Left colon (tissue), 2 donors: ENCODE data around the gene PLAGL2. TPM values are rescaled to one million over a fixed set of nuclear protein-coding genes. Genes with fewer than 3 reads are reported as not detected.
A peak's percentile ranks its signal among the peaks of the same experiment; 100 is the strongest.
"Not testable (repeated sequence)": the region's sequence is repeated elsewhere in the genome, so short reads cannot be mapped to it uniquely, and the experiment has no call there.

Experiments used
- ATAC-seq: fragments of 200-7000 bp; cut with Tn5 transposase; one replicate; pipeline ENCODE4 v1.9.1; 2020; ENCODE audit warnings: mild to moderate bottlenecking, moderate library complexity
- DNase-seq, 2 donors: peaks; one replicate each; pipeline ENCODE4 v3.0.0-alpha.2; 2020
- intact Hi-C, 2 donors: fragments of 100-400 bp; cut with DNase I in 1 of 2; cut with micrococcal nuclease in 1 of 2; formaldehyde crosslinking; loops; one replicate each; pipeline versions ENCODE4 v1.11.2 to v1.14.0; 2022; cut with DNase I, micrococcal nuclease
- total RNA-seq, 2 donors: library from RNA; stranded (reverse); fragmentation: NEBNext Ultra II Directional; extraction: Animal tissue kit (Norgen Biotek cat#: 25700); gene quantifications; one replicate each; pipeline ENCODE4 v1.2.1, GENCODE V29; 2021
- donor health status: DM: no; HTN: no; CAD: no.
- donor health status: DM: yes; HTN: yes; CAD: no.

Gene PLAGL2
- total RNA-seq, 2 donors from 2014 or later, result 13.4 to 28.0 TPM

DNA sequence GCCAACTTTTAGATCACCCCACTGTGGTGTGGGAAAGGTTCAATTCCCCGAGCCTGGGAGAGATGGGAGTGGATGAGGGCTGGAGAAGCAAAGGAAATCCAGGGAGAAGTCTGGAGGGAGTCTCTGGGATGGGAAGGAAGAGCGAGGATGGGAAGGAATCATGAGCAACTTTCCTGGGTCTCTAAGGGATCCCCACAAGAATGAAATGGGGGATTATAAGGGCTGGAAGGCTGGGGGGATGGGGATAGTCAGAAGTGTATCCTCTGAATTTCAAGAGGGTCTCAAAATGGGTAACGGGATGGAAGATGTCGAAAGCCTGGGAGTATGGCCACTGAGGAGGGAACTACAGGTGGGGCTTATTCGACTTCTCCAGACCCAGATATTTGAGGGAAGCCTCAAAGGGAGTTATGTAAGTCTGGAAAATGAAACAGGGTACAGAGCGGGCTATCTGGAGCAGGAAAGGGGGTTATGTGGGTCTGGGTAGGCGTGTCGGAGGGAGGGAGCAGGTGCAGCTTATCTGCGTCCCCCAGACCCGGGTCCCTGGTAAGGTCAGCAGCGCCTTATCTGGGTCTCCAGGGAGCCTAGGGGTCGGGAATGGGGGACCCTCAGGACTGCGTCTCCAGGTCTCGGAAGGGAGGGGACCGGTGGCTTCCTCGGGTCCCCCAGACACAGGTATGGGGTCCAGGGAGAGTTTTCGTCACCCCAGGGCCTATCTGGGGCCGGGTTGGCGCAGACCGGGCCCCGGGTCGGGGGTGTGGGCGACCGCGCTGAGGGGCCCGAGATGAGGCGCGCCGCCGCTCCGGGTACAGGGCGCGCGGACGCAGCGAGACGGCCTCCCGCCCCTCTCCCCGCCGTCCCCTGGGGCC lies 550 bp downstream of the PLAGL2 start:
- intact Hi-C loops, result no loop called here
- peak; percentile 4 for ATAC-seq
- DNase-seq, result no peak

DNA sequence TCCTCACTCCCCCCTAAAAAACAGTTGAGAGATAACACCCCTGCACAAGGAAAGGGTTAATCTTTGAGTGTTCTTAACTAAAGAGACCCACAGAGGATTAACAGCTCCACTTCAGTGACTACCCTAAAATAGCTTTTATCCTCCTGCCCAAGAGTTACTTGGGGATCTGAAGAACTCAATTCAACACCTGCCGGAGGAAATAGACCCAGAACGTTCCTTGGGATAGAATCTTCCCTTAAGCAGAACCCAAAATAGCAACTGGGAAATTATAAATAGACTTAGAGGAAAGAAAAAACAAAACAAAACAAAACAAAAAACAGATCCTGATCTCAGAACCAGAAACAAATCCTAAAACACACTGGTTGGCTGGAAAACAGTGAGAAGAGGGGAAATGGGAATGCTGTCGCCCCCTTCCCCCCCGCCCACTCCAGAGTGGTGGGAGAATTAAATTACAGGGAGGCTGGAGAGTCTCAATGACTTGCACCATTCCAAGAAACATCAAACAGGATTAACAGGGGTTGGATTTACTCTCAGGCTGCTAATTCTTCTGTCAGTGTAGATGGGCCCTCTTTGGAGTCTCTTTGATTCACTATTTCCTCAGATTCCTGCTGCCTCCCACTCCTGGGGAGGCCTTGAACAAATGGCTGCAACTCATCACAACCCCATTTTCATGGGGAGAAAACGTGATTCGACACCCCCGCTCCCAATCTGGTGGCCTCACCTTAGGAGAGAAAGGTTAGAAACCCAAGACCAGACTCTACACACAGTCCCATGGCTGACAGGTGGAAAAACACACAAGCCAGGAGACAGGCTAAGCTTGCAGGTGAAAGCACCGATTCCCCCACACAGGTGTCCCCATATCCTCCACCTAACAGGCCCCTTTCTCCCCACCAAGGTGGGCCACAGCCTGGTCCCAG lies 1.4 kb downstream of the PLAGL2 start:
- intact Hi-C loops, result no loop called here
- ATAC-seq (no peak), DNase-seq (no peak)

DNA sequence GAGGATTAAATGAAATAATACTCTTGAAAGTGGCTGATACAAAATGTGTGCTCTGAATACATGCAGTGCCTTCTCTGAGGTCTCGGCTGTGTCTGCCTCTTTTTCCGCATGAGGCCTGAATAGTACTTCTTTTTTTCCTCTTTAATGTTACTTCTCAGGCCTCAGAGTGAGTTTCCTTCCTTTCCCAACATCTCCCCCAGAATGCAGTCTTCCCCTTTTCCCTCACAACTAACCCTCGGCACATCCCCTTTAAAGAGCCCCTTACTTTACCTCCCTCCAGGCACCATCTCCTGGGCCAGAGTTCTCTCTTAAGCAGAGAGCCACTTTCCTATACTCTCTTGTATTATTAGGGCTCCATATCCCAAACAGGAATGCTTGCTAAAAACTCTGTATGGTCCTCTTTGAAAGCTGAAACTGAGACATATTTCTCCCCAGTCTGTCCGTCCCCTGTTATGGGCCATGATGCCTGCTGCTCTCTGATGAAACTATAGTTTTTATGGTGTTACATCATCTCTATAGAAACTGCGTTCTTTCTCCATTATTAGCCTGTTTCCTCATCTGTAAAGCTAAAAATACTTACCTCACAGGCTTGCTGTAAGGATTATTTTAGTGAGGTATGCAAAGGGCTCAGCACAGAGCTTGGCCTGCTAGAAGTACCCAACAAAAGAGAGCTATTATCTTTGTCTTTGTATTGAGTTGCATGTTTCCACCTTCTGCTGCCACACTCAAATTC lies 2.3 kb downstream of the PLAGL2 start:
- ATAC-seq (no peak), DNase-seq (no peak)
- intact Hi-C loops, result no loop called here

DNA sequence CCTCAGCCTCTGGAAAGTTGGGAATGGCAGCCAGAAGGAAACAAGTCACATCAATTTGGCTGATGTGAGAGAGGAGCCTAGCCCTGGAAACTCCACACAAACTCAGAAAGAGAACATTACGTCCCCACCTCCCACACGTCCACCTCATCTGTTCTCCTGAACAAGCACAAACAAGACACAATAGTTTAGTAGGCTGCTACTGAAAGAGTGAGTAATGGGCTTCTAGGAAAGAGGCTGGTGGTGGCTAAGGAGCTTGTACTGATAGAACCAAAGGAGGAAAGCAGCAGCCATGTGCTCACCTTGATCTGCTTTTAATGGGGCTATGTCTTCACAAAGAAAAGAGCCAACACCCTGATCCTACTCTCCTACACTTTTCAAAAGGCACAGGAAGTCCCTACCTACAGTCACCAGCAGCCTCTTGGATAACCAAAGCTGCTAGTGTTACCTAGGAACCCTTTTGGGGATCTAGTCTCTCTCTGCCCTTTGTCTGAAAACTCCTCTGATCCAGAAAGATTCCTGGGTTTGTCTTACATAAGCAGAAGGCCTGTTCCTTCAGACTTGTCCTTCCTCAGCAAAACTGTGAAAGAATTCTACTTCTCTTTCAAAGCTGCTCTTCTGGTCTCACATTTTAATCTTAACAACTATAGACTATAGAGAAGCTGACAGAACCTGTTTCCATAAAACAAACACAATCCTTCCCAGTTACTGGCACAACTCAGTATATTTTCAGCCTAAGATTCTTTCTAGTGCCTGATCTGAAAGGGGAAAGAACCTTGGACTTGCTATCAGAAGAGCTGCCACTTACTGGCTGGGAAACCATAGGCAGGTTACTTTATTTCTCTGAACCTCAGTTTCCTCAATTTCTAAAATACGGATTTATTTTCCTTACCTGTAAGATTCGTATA lies 3.1 kb downstream of the PLAGL2 start:
- intact Hi-C loops, result no loop called here
- DNase-seq, result no peak
- peak; percentile 27 for ATAC-seq

GRCh38 chr20:32203356-32204204 lies 4.0 kb downstream of the PLAGL2 start:
- intact Hi-C loops, result no loop called here
- no peak for DNase-seq
- ATAC-seq, result peak; percentile 43

GRCh38 chr20:32201977-32202363 lies 5.6 kb downstream of the PLAGL2 start:
- DNase-seq (no peak), ATAC-seq (no peak)
- intact Hi-C loops, result no loop called here

- DNase-seq, result no peak
- no peak for ATAC-seq
- intact Hi-C loops, result no loop called here
Observed at GRCh38 chr20:32201296-32201976, 6.1 kb downstream of the PLAGL2 start.

DNA sequence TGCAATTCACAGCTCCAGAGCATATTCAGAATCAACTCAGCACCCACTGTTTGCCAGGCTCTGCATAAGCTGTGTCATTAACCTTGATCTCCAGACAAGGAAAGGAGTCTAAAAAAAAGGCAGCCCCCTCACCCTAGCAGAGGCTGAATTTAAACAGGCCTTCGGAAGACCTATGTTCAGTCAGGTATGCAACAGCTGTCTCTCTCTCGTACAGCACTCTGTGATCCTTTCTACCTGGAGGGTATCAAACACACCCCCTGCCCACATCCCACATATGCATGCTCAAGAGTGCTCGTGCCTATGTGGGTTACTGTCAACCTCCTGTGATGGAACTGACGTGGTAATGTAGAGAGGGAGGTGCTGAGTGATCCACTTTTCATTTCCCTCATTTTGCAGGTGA lies 8.5 kb downstream of the PLAGL2 start:
- no peak for DNase-seq
- intact Hi-C loops, result no loop called here

GRCh38 chr20:32197136-32197535 lies 10.4 kb downstream of the PLAGL2 start:
- intact Hi-C loops, DNase-seq: not testable (repeated sequence)
- ATAC-seq, result peak; percentile 15

More for the DNA sequence above, 8.5 kb downstream of the PLAGL2 start:
- no peak for ATAC-seq

- ATAC-seq, intact Hi-C loops, DNase-seq: not testable (repeated sequence)
Observed at GRCh38 chr20:32196613-32197012, 10.9 kb downstream of the PLAGL2 start.

GRCh38 chr20:32195581-32195980 lies 12.0 kb downstream of the PLAGL2 start:
- intact Hi-C loops, result no loop called here
- ATAC-seq, result no peak
- no peak for DNase-seq

DNA sequence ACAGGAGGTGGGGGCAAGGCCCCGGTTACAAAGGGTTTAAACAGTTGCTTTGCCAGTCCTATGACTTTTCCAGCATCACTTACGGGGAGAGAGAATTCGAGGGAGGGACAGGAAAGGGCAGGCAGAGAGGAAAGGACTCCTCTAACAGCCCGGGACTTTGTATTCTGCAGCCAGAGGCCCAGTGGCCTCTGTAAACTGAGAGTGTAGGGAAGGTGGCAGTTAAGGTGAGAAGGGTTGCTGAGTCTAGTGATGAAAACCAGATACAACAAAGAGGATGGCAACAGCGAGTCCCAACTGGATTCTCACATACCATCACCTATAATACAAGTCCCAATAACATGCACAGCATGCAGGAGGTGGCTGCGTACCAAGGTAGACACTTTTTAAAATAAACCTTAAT lies 13.5 kb downstream of the PLAGL2 start:
- ATAC-seq, result no peak

DNA sequence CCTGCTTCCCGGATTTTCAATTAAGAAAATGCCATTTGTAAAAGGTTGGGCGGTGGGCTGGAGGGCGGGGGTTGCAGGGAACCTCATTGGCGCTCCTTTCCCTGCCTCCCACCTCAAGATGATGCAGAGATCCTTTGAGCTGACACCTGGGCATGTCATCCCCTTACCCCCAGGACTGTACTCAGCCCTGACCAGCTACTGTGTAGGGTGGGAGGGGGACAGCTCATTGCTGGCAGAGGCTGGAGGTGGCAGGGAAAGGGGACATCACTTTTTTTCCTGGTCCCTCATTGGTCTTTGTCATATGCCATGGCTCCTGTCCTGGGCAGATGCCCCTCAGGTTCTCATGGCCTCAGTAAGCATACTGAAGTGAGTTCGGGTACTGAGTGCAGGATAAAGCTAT lies 14.2 kb downstream of the PLAGL2 start:
- intact Hi-C loops, DNase-seq, ATAC-seq: not testable (repeated sequence)

More for the DNA sequence above, 13.5 kb downstream of the PLAGL2 start:
- DNase-seq, result peak in 1 of 2 donors; percentile 8
- intact Hi-C loops, result no loop called here

DNA sequence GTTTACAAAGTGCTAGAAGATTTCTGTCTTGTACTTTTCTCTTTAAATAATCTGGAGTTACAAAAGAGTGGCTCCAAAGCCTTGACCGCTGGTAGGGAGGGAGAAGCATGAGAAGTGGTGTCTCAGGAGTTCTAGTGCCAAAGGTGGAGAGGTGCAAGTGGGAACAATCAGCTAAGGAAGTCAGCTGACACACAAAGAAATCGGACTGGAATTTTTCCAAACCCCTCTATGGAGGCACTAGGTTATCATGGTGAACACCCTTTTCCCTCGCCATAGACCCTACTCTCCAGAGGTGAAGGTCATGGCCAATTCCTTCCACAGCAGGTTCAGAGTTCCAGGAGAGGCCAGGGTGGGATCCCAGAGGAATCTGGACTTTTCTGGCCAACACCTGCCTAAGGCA lies 14.8 kb downstream of the PLAGL2 start:
- ATAC-seq, result no peak
- DNase-seq, result no peak

GRCh38 chr20:32191873-32192272 lies 15.7 kb downstream of the PLAGL2 start:
- intact Hi-C loops, result no loop called here
- DNase-seq, result peak in 1 of 2 donors; percentile 4

More for the DNA sequence above, 14.8 kb downstream of the PLAGL2 start:
- intact Hi-C loops, result no loop called here

GRCh38 chr20:32191422-32191821 lies 16.1 kb downstream of the PLAGL2 start:
- ATAC-seq, result no peak
- intact Hi-C loops, result no loop called here
- DNase-seq, result peak in 1 of 2 donors; percentile 21

More at GRCh38 chr20:32191873-32192272, 15.7 kb downstream of the PLAGL2 start:
- ATAC-seq, result no peak
